Astrocyte of the cerebellum (primary cell): ENCODE measurements around the gene CCNYL1.

Experiments
- DNase-seq: peaks from one replicate; pipeline ENCODE4 v3.0.0-alpha.2; 2011; ENCODE audit warnings: low read depth
- H3K4me3 ChIP-seq: 2 replicates; pipeline ENCODE4 v1.5.1; 2011; ENCODE audit warnings: mild to moderate bottlenecking, low read depth, low read length, moderate library complexity
- CTCF ChIP-seq: IDR thresholded peaks from 2 replicates; pipeline ENCODE4 v1.5.1; 2012; ENCODE audit warnings: low read length, low read depth, moderate library complexity, mild to moderate bottlenecking; ENCODE audit errors: missing control alignments
- in situ Hi-C: cut with HindIII; loops from 2 replicates; pipeline ENCODE4 v1.10.0; 2017; ENCODE audit warnings: low sequenced_read_pairs

Gene CCNYL1

GRCh38 chr2:207674826-207675225 is 36.6 kb upstream of the CCNYL1 start:
- no peak for TF ChIP-seq CTCF
- DNase-seq, result no peak
- in situ Hi-C loops, result loop anchor here (5.0 kb wide), 1 partner anchor 57 kb away; no protein-coding TSS in a partner anchor

GRCh38 chr2:207676827-207677354 is 34.5 kb upstream of the CCNYL1 start:
- no peak overlapping the region for H3K4me3 ChIP-seq
- TF ChIP-seq CTCF, result no peak
- in situ Hi-C loops, result loop anchor here (5.0 kb wide), 1 partner anchor 55 kb away; no protein-coding TSS in a partner anchor
- peak; percentile 71 for DNase-seq

More at GRCh38 chr2:207674826-207675225, 36.6 kb upstream of the CCNYL1 start:
- H3K4me3 ChIP-seq, result no peak overlapping the region

- in situ Hi-C loops, result no loop called here
- H3K4me3 ChIP-seq, result no peak overlapping the region
- no peak for DNase-seq
- no peak for TF ChIP-seq CTCF
These were observed 30.0 kb upstream of the CCNYL1 start for GRCh38 chr2:207681431-207681830.

GRCh38 chr2:207682557-207682956 is 28.9 kb upstream of the CCNYL1 start:
- no peak overlapping the region for H3K4me3 ChIP-seq
- in situ Hi-C loops, result no loop called here
- TF ChIP-seq CTCF, result no peak
- DNase-seq, result no peak

GRCh38 chr2:207683438-207683837 is 28.0 kb upstream of the CCNYL1 start:
- no peak for TF ChIP-seq CTCF
- in situ Hi-C loops, result no loop called here
- DNase-seq, result no peak
- H3K4me3 ChIP-seq, result no peak overlapping the region

- in situ Hi-C loops, result no loop called here
- DNase-seq, result no peak
- H3K4me3 ChIP-seq, result no peak overlapping the region
- TF ChIP-seq CTCF, result no peak
These were observed 27.4 kb upstream of the CCNYL1 start for GRCh38 chr2:207683879-207684627.
